Keratinocyte (primary cell): ENCODE measurements around the gene KXD1.

ENCODE experiments used
- CTCF ChIP-seq, 3 experiments: IDR thresholded peaks in 1 of 3; conservative IDR thresholded peaks in 1 of 3; optimal IDR thresholded peaks in 1 of 3; 2 replicates in 2 of 3; 3 replicates in 1 of 3; pipeline versions ENCODE3 to v1.5.1; 2011; ENCODE audit warnings: low read length in 3 of 3, mild to moderate bottlenecking in 3 of 3, moderate library complexity in 2 of 3, control low read depth in 1 of 3, inconsistent platforms in 1 of 3; ENCODE audit not compliant: insufficient read depth in 2 of 3; ENCODE audit errors: extremely low read depth in 1 of 3
- EZH2 ChIP-seq: IDR thresholded peaks from one replicate; pipeline ENCODE4 v1.6.1; 2012; ENCODE audit warnings: inconsistent platforms, mild to moderate bottlenecking, low read length, moderate library complexity

GRCh38 chr19:18616023-18616422, 58.4 kb downstream of the KXD1 start:
- TF ChIP-seq EZH2 (no peak), CTCF (optimal IDR thresholded peaks at IDR 0.05 in 1 of 3, IDR thresholded peaks at IDR 0.05 in 1 of 3, conservative IDR thresholded peaks at IDR 0.05 in 1 of 3; ENCODE audit: extremely low read depth in 1 of 3, insufficient read depth in 2 of 3, low read length in 3 of 3) (no peak)
